Esophagus muscularis mucosa (tissue), 3 donors: ENCODE measurements around the gene MMRN2.

Source experiments
- CTCF ChIP-seq, 3 experiments: fragments of 200-600 bp in 2 of 3; fragments of 450-650 bp in 1 of 3; sonication (generic) in 2 of 3; IDR thresholded peaks; one replicate each; pipeline ENCODE4 v1.5.1; 2017 to 2019; ENCODE audit warnings: antibody characterized with exemption in 3 of 3, mild to moderate bottlenecking in 2 of 3, moderate library complexity in 1 of 3
- POLR2A ChIP-seq: fragments of 450-650 bp; IDR thresholded peaks from one replicate; pipeline ENCODE4 v1.6.1; 2017; ENCODE audit warnings: antibody characterized with exemption, moderate library complexity, mild to moderate bottlenecking, low read depth

GRCh38 chr10:86904600-86904999, 52.8 kb downstream of the MMRN2 start:
- no peak for TF ChIP-seq POLR2A
- no peak for TF ChIP-seq CTCF (IDR thresholded peaks at IDR 0.05)
